ENCODE data around the gene CCL7.

Gene CCL7

DNA sequence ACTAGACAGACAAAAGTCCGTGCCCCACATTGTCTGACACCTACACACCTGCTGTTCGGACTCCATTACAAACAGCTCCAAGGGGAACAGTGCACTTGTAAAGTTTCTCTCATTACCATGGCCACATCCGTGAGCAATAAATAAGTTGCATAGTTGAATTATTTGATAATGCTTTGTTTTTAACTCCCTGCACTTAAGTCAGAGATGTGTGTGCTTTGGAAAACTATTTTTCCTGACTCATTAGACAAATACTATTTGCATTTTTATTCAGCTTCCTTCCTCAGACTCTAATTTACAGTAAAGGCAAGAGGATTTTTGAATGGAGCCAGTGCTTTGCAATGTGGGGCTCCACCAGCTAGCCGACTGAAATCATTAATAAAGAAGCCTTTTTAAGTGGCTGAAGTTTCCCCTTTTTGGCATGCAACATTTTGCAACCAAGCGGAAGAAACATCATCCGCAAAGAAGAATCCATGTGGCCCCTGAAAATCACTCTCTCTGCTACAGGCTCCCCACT, 21.5 kb upstream of the CCL7 start:
- peak; percentile 25 to 36 for DNase-seq

DNA sequence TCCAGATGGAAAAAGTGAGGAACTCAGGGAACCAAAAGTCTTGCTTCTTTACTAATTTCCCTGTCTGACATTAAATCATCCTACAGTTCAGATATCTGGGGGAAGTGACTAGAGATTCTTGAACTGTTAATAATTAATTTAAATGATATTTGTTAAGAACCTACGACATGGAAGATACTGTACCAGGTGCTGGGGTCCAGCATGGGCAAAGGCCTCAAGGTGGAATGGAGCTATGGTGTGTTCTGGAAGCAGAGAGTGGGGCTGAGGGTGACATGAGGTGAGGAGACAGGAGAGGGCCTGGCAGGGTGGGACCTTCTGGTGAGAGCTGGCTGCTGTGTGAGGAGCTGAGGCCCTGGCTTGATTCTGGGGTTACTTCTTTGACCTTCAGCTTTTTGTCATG, 21.0 kb upstream of the CCL7 start:
- DNase-seq = peak in 1 of 2 experiments; percentile 25

DNA sequence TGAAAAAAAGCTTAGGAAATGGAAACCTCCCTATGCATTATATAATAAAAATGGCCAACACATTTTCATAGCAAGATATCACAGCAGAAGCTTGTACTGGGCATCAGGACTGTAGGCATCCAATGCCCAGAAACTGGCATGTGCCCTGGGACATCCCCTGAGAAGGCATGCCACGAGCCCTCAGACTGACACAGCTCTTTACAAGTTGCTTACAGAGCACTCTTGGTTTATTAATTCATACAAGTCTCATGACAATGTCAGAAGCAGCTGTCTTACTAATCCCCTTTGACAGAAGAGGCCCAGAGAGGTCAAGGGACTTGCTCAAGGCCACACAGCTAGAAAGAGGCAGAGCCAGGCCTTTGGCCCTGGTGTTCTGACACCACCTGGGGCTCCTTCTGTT, 20.5 kb upstream of the CCL7 start:
- DNase-seq = no peak

DNA sequence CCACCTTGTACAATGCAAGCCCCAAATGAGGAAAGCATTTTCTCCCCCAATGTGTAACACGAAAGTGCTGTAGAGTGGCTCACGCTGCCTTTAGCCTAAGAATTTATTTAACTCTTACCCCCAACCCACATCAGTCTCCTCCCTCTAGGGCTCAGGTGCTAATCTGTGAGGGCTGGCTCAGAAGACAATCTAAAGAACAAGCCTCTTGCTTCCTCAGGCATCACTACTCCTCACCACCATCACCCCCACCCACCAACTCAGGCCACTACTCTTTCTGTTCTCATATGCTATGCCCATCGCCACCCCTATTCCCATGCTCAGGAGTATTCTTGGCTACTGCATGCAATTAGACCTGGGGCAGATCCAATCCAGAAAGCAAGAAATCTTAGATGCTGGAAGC, 18.8 kb upstream of the CCL7 start:
- DNase-seq = no peak

DNA sequence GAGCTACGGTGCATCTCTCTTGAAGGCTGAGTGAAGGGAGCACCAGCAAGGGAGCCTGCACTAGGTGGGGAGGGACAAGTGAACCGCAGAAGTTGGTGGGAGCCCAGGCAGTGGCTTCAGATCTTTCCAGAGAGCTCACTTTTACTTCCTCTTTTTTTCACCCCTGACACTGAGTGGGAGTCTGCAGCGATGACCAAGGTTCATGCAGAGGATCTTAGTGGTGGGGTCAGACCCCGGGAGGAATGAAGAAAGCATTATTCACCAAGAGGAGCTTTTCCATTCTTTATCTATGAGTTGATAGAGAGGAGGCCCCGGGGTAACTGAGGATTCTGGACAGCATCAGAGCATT, 18.0 kb upstream of the CCL7 start:
- peak; percentile 93 to 94 for DNase-seq

DNA sequence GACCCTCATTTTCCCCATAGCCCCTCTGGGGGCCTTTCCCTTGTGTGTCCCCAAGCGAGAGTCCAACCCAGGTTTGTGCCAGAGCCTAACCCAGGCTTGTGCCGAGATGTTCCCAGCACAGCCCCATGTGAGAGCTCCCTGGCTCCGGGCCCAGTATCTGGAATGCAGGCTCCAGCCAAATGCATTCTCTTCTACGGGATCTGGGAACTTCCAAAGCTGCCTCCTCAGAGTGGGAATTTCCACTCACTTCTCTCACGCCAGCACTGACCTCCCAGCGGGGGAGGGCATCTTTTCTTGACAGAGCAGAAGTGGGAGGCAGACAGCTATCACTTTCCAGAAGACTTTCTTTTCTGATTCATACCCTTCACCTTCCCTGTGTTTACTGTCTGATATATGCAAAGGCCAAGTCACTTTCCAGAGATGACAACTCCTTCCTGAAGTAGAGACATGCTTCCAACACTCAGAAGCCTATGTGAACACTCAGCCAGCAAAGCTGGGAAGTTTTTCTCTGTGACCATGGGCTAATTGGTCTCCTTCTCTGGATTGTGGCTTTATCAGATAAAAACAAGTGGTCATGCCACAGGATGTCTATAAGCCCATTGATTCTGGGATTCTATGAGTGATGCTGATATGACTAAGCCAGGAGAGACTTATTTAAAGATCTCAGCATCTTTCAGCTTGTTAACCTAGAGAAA, 17.4 kb upstream of the CCL7 start:
- DNase-seq = no peak

GRCh38 chr17:34253139-34253525, 16.9 kb upstream of the CCL7 start:
- no peak for DNase-seq

- no peak for DNase-seq
Measured at GRCh38 chr17:34254146-34254545, 15.9 kb upstream of the CCL7 start.

DNA sequence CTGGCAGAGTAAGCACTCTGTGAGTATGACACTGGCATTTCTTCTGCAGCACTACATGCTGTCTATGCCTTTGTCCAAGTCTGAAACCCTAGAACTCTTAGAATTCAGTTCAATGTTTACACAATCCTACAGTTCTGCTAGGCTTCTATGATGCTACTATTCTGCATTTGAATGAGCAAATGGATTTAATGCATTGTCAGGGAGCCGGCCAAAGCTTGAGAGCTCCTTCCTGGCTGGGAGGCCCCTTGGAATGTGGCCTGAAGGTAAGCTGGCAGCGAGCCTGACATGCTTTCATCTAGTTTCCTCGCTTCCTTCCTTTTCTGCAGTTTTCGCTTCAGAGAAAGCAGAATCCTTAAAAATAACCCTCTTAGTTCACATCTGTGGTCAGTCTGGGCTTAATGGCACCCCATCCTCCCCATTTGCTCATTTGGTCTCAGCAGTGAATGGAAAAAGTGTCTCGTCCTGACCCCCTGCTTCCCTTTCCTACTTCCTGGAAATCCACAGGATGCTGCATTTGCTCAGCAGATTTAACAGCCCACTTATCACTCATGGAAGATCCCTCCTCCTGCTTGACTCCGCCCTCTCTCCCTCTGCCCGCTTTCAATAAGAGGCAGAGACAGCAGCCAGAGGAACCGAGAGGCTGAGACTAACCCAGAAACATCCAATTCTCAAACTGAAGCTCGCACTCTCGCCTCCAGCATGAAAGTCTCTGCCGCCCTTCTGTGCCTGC, 15.2 kb upstream of the CCL7 start, which contains the start of gene CCL2:
CCL2 (plus strand) TSS at position 635 of the 730 bp plus-strand sequence; CDS start at position 700, 65 bp downstream.
- DNase-seq = peak; percentile 22 to 42

DNA sequence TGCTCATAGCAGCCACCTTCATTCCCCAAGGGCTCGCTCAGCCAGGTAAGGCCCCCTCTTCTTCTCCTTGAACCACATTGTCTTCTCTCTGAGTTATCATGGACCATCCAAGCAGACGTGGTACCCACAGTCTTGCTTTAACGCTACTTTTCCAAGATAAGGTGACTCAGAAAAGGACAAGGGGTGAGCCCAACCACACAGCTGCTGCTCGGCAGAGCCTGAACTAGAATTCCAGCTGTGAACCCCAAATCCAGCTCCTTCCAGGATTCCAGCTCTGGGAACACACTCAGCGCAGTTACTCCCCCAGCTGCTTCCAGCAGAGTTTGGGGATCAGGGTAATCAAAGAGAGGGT, 14.7 kb upstream of the CCL7 start:
- DNase-seq = no peak

DNA sequence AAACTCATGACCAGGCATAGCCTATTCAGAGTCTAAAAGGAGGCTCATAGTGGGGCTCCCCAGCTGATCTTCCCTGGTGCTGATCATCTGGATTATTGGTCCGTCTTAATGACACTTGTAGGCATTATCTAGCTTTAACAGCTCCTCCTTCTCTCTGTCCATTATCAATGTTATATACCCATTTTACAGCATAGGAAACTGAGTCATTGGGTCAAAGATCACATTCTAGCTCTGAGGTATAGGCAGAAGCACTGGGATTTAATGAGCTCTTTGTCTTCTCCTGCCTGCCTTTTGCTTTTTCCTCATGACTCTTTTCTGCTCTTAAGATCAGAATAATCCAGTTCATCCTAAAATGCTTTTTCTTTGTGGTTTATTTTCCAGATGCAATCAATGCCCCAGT, 14.2 kb upstream of the CCL7 start:
- no peak for DNase-seq

- DNase-seq = no peak
Measured at GRCh38 chr17:34257299-34257985, 12.6 kb upstream of the CCL7 start.

GRCh38 chr17:34257986-34258326, 12.1 kb upstream of the CCL7 start:
- DNase-seq = no peak

GRCh38 chr17:34259146-34259545, 10.9 kb upstream of the CCL7 start:
- DNase-seq = no peak

DNA sequence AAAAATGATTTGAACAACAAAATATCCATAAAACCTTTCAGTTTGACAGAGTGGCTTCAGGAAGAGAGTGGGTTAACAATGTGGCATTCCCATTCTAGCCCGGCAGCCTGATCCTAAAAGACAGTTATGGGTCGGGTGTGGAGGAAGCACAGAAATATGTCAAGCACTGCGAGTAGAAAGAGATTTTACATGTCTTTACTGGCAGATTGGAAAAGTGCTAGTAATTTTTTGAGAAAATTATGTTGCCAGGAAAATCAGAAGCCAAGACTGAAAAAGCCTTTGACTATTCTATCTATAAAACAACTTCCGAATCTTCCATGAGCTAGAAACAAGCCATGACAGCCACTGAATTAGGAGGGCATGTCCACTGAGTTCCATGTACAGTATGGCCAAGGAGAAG, 9.2 kb upstream of the CCL7 start:
- DNase-seq = no peak

GRCh38 chr17:34261568-34262337, 8.3 kb upstream of the CCL7 start:
- no peak for DNase-seq

- DNase-seq = no peak
Measured at GRCh38 chr17:34265711-34266110, 4.3 kb upstream of the CCL7 start.

- DNase-seq = no peak
Measured at GRCh38 chr17:34275881-34276280, 5.9 kb downstream of the CCL7 start.

DNA sequence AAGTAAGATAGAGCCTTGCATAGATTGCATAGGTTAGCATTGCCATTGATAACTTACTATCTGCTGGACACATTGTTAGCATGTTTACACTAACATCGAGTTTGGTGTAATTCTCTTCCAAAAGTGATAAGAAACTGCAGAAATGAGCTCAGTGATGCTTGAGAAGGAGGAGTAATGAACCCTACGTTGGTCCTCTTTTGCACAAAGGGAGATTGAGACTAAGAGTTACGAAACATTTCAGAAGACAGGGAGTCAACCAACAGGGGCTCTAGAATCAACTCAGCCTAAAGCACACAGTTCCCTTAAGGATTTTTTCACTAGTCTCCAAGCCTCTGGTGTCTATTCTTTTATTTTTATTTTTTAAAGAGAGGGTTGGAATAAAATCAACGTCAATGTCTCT, 6.8 kb downstream of the CCL7 start:
- DNase-seq = no peak

DNA sequence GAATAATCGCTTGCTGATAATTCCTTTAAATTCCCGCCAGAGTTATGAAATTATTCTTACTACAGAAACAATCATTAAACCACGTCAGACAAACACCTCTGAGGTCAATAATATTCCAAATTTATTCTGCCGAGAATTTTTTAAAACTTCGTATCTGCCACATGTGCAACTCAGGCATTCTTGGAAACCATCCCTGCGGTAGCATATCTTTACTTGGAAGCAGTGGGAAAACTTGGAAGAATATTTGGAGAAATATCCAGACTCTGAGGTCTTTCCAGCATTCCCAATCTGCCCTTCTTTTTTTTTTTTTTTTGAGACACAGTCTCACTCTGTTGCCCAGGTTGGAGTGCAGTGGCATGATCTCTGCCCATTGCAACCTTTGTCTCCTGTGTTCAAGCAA, 13.6 kb downstream of the CCL7 start:
- no peak for DNase-seq

- DNase-seq = no peak
Measured at GRCh38 chr17:34285286-34285792, 15.3 kb downstream of the CCL7 start, which contains the start of gene CCL11. Gene CCL11, plus strand, starts transcription at chr17:34285742. Its CDS starts 67 bp downstream, at chr17:34285809.

DNA sequence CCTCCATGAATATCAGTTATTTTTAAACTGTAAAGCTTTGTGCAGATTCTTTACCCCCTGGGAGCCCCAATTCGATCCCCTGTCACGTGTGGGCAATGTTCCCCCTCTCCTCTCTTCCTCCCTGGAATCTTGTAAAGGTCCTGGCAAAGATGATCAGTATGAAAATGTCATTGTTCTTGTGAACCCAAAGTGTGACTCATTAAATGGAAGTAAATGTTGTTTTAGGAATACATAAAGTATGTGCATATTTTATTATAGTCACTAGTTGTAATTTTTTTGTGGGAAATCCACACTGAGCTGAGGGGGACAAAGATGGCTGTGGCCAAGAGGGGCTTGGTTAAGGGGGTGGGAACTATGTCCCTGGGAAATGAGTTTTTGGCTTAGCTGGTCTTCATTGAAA, 17.9 kb downstream of the CCL7 start:
- DNase-seq = no peak

GRCh38 chr17:34290586-34290985, 20.6 kb downstream of the CCL7 start:
- no peak for DNase-seq
